ENCODE data around the gene RCOR1.

RCOR1 gene

GRCh38 chr14:102558556-102558955, 33.9 kb upstream of the RCOR1 start:
- no peak overlapping the region for H3K27ac ChIP-seq (replicated peaks)
- H3K27me3 ChIP-seq (ENCODE audit: insufficient read depth, poor library complexity, severe bottlenecking): no peaks in the 10 kb centered on the region
- no peak for DNase-seq (ENCODE audit: low read depth in 1 of 2, low spot score in 1 of 2)
- TF ChIP-seq POLR2AphosphoS5 (IDR thresholded peaks at IDR 0.05; ENCODE audit: low read depth): no peak
- no peak for TF ChIP-seq GABPA (IDR thresholded peaks at IDR 0.05; ENCODE audit: low read depth)
- no peak for TF ChIP-seq SPI1 (IDR thresholded peaks at IDR 0.05; ENCODE audit: borderline replicate concordance, low read depth)
- TF ChIP-seq CTCF (IDR thresholded peaks at IDR 0.05; ENCODE audit: insufficient read depth, low read length): no peak
- TF ChIP-seq REST (IDR thresholded peaks at IDR 0.05; ENCODE audit: insufficient replicate concordance, low read depth): no peak
- no peak overlapping the region for H3K4me3 ChIP-seq (replicated peaks; ENCODE audit: insufficient read depth, low read length)

GRCh38 chr14:102560458-102561261, 31.8 kb upstream of the RCOR1 start:
- TF ChIP-seq REST (IDR thresholded peaks at IDR 0.05; ENCODE audit: insufficient replicate concordance, low read depth): no peak
- TF ChIP-seq POLR2AphosphoS5 (IDR thresholded peaks at IDR 0.05; ENCODE audit: low read depth): peak; percentile 66
- no peaks in the 10 kb centered on the region for H3K27me3 ChIP-seq (ENCODE audit: insufficient read depth, poor library complexity, severe bottlenecking)
- H3K27ac ChIP-seq (replicated peaks): no peak overlapping the region
- no peak overlapping the region for H3K4me3 ChIP-seq (replicated peaks; ENCODE audit: insufficient read depth, low read length)
- peak; percentile 28 to 41 for DNase-seq (ENCODE audit: low read depth in 1 of 2, low spot score in 1 of 2)

GRCh38 chr14:102565331-102565887, 27.0 kb upstream of the RCOR1 start:
- peak; percentile 83 to 89 for DNase-seq (ENCODE audit: low read depth in 1 of 2, low spot score in 1 of 2)
- Histone ChIP-seq H3K27ac (replicated peaks) (peak overlapping the region; percentile 16), H3K4me3 (replicated peaks; ENCODE audit: insufficient read depth, low read length) (no peak overlapping the region), H3K27me3 (ENCODE audit: insufficient read depth, poor library complexity, severe bottlenecking) (no peaks in the 10 kb centered on the region)
- TF ChIP-seq SPI1 (IDR thresholded peaks at IDR 0.05; ENCODE audit: borderline replicate concordance, low read depth) (peak; percentile 61), REST (IDR thresholded peaks at IDR 0.05; ENCODE audit: insufficient replicate concordance, low read depth) (no peak)

- Histone ChIP-seq H3K27me3 (ENCODE audit: insufficient read depth, poor library complexity, severe bottlenecking) (no peaks in the 10 kb centered on the region), H3K27ac (replicated peaks) (peak overlapping the region; percentile 16), H3K4me3 (replicated peaks; ENCODE audit: insufficient read depth, low read length) (no peak overlapping the region)
- no peak for DNase-seq (ENCODE audit: low read depth in 1 of 2, low spot score in 1 of 2)
- TF ChIP-seq CTCF (IDR thresholded peaks at IDR 0.05; ENCODE audit: insufficient read depth, low read length) (no peak), POLR2AphosphoS5 (IDR thresholded peaks at IDR 0.05; ENCODE audit: low read depth) (no peak), REST (IDR thresholded peaks at IDR 0.05; ENCODE audit: insufficient replicate concordance, low read depth) (no peak), SPI1 (IDR thresholded peaks at IDR 0.05; ENCODE audit: borderline replicate concordance, low read depth) (no peak), GABPA (IDR thresholded peaks at IDR 0.05; ENCODE audit: low read depth) (no peak)
Observed at GRCh38 chr14:102565959-102566358, 26.5 kb upstream of the RCOR1 start.

All from HL-60 (cell line).